ENCODE measurements around the gene OR6M1. TPM values are rescaled to one million over a fixed set of nuclear protein-coding genes. Genes with fewer than 3 reads are reported as not detected.

OR6M1 gene
- total and polyA plus RNA-seq, 4 donors: not detected

DNA sequence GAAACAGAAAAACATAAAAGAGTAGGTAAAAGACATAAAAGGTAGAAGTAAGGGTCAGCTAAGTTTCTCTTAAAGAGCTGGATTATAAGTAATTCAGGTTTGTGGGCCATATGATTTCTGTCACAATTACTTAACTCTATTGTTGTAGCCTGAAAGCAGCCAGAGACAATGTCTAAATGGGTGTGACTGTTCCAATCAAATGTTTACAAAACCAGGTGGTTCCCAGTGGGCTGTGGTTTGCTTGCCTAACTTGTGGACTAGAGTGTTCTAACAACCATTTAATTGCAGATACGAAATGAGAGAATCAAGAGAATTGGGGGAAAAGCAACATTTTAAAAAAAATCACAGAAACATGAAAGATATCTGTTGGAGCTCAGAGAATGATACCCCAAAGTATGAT, 22.6 kb downstream of the OR6M1 start:
- 59% methylated on average over 1 of the region's 1 CpG for WGBS
- Histone ChIP-seq H3K4me1 (ENCODE audit: control insufficient read depth in 4 of 4, insufficient read depth in 4 of 4, low read length in 3 of 4) (no peaks in the 10 kb centered on the region), H3K9me3 (ENCODE audit: control insufficient read depth in 4 of 4, low read length in 3 of 4) (no peaks in the 10 kb centered on the region), H3K9ac (ENCODE audit: low read depth in 1 of 2, low read length in 2 of 2) (no peak overlapping the region), H3K27ac (ENCODE audit: low read depth in 1 of 2, low read length in 2 of 2) (no peak overlapping the region), H3K4me3 (ENCODE audit: low read depth in 1 of 3, low read length in 3 of 3) (no peak overlapping the region), H3K36me3 (ENCODE audit: control insufficient read depth in 4 of 4, insufficient read depth in 3 of 4, low read depth in 1 of 4, low read length in 3 of 4) (no peaks in the 10 kb centered on the region), H3K27me3 (ENCODE audit: control insufficient read depth in 4 of 4, insufficient read depth in 4 of 4, low read length in 3 of 4) (no peaks in the 10 kb centered on the region)
- no peak for TF ChIP-seq YY1 (IDR thresholded peaks at IDR 0.05)
- no peak for TF ChIP-seq FOXA1 (IDR thresholded peaks at IDR 0.05)
- no peak for TF ChIP-seq NR2F2 (IDR thresholded peaks at IDR 0.05)
- TF ChIP-seq FOXA2 (IDR thresholded peaks at IDR 0.05): no peak
- TF ChIP-seq EGR1 (IDR thresholded peaks at IDR 0.05; ENCODE audit: low read depth in 2 of 2): no peak
- no peak for TF ChIP-seq JUND (IDR thresholded peaks at IDR 0.05)
- TF ChIP-seq HNF4G (IDR thresholded peaks at IDR 0.05): no peak
- TF ChIP-seq HNF4A (conservative IDR thresholded peaks at IDR 0.05): no peak
- no peak for TF ChIP-seq ATF3 (IDR thresholded peaks at IDR 0.05)
- TF ChIP-seq SP1 (IDR thresholded peaks at IDR 0.05): no peak
- no peak for TF ChIP-seq TAF1 (conservative IDR thresholded peaks at IDR 0.05)
- no peak for TF ChIP-seq GABPA (IDR thresholded peaks at IDR 0.05 in 1 of 2, conservative IDR thresholded peaks at IDR 0.05 in 1 of 2)
- no peak for TF ChIP-seq CTCF (IDR thresholded peaks at IDR 0.05; ENCODE audit: low read depth, low read length, missing input control)
- no peak for TF ChIP-seq MAX (IDR thresholded peaks at IDR 0.05)
- no peak for TF ChIP-seq ZBTB33 (IDR thresholded peaks at IDR 0.05)
- no peak for TF ChIP-seq REST (IDR thresholded peaks at IDR 0.05)
- no peak for DNase-seq (ENCODE audit: low spot score)

DNA sequence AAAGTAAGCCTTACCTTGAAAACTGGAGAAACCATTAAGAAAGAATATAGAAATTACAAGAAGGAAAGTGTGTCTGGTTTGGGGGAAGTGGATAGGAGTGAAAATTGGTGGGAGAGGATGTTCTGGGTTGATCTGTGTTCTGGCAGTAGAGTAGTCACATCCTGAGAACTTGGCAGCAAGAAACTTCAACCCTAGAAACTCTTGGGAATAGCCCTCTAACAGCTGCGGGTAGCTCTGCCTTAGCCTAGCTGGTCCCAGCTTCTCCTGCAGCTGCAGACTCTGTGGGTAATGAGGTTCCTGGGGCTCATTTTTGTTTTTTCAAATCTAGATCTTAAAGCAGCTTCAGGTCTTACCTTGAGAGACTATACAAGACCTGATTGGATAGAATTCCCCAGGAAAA, 27.6 kb downstream of the OR6M1 start:
- no peaks in the 10 kb centered on the region for H3K36me3 ChIP-seq (ENCODE audit: control insufficient read depth in 4 of 4, insufficient read depth in 3 of 4, low read depth in 1 of 4, low read length in 3 of 4)
- no peaks in the 10 kb centered on the region for H3K9me3 ChIP-seq (ENCODE audit: control insufficient read depth in 4 of 4, low read length in 3 of 4)
- H3K4me3 ChIP-seq (ENCODE audit: low read depth in 1 of 3, low read length in 3 of 3): no peak overlapping the region
- H3K4me1 ChIP-seq (ENCODE audit: control insufficient read depth in 4 of 4, insufficient read depth in 4 of 4, low read length in 3 of 4): no peaks in the 10 kb centered on the region
- TF ChIP-seq NR2F2 (IDR thresholded peaks at IDR 0.05): no peak
- no peak overlapping the region for H3K9ac ChIP-seq (ENCODE audit: low read depth in 1 of 2, low read length in 2 of 2)
- no peak for DNase-seq (ENCODE audit: low spot score)
- peaks cover 0 to 2% (median 0%) of the 10 kb centered on the region in 4 donors for H3K27me3 ChIP-seq (ENCODE audit: control insufficient read depth in 4 of 4, insufficient read depth in 4 of 4, low read length in 3 of 4)
- no peak overlapping the region for H3K27ac ChIP-seq (ENCODE audit: low read depth in 1 of 2, low read length in 2 of 2)
- WGBS: 98% methylated on average over 1 of the region's 1 CpG

Data from liver (tissue), 9 donors.